HEK293 (cell line): ENCODE data around the gene MATCAP1.
A peak's percentile ranks its signal among the peaks of the same experiment; 100 is the strongest.

ENCODE experiments used
- CTCF ChIA-PET: fragments of 350-600 bp; formaldehyde crosslinking; extraction: SDS; loops from one replicate; lab custom pipeline; 2021; ENCODE audit warnings: antibody characterized with exemption; lab: Yijun Ruan, JAX
- POLR2A ChIA-PET: fragments of 300-600 bp; formaldehyde crosslinking; extraction: SDS; loops from one replicate; lab custom pipeline; 2020; ENCODE audit warnings: antibody characterized with exemption, inconsistent platforms; lab: Yijun Ruan, JAX
- H3K27ac ChIP-seq: fragments of 200-500 bp; sonication (Bioruptor generic); 2 replicates; pipeline ENCODE4 v1.5.1; 2014; ENCODE audit warnings: low read depth, low read length, control low read depth, inconsistent platforms; ENCODE audit errors: extremely low read depth
- H3K36me3 ChIP-seq, 2 experiments: fragments of 200-500 bp in 1 of 2; sonication (Bioruptor generic) in 1 of 2; 1 replicate in 1 of 2; 2 replicates in 1 of 2; pipeline ENCODE4 v1.5.1; 2014 to 2017; ENCODE audit warnings: inconsistent platforms in 2 of 2, low read length in 2 of 2; ENCODE audit not compliant: control insufficient read depth in 2 of 2, insufficient read depth in 1 of 2
- H3K4me1 ChIP-seq: fragments of 200-500 bp; sonication (Bioruptor generic); 2 replicates; pipeline ENCODE4 v1.5.1; 2014; ENCODE audit warnings: mild to moderate bottlenecking, low read length, inconsistent platforms; ENCODE audit not compliant: control insufficient read depth, insufficient read depth
- H3K4me3 ChIP-seq: 2 replicates; pipeline ENCODE4 v1.5.1; 2011; ENCODE audit warnings: low read depth, mild to moderate bottlenecking, control low read depth, low read length, moderate library complexity
- H3K9me3 ChIP-seq: fragments of 200-500 bp; sonication (Bioruptor generic); 2 replicates; pipeline ENCODE4 v1.5.1; 2014; ENCODE audit warnings: low read depth, low read length, inconsistent platforms; ENCODE audit not compliant: control insufficient read depth, insufficient read depth
- KLF16 ChIP-seq: fragments of 450-650 bp; formaldehyde crosslinking; IDR thresholded peaks from 2 replicates; pipeline ENCODE4 v1.5.1; 2017; ENCODE audit warnings: missing biosample characterization, missing genetic modification characterization
- KLF9 ChIP-seq: fragments of 450-650 bp; formaldehyde crosslinking; IDR thresholded peaks from 2 replicates; pipeline ENCODE4 v1.5.1; 2016; ENCODE audit warnings: missing biosample characterization, missing genetic modification characterization, low read depth
- PATZ1 ChIP-seq: fragments of 450-650 bp; formaldehyde crosslinking; IDR thresholded peaks from 2 replicates; pipeline ENCODE4 v1.5.1; 2016; ENCODE audit warnings: missing biosample characterization, missing genetic modification characterization
- TRIM28 ChIP-seq: IDR thresholded peaks from 2 replicates; pipeline ENCODE4 v1.6.1; 2011; ENCODE audit warnings: low read length, control low read depth, borderline replicate concordance
- ZBTB17 ChIP-seq: fragments of 450-650 bp; formaldehyde crosslinking; IDR thresholded peaks from 2 replicates; pipeline ENCODE4 v1.5.1; 2016; ENCODE audit warnings: missing biosample characterization, missing genetic modification characterization
- ZBTB20 ChIP-seq: fragments of 450-650 bp; formaldehyde crosslinking; IDR thresholded peaks from 2 replicates; pipeline ENCODE4 v1.5.1; 2016; ENCODE audit warnings: missing biosample characterization, missing genetic modification characterization
- ZBTB48 ChIP-seq: fragments of 450-650 bp; formaldehyde crosslinking; IDR thresholded peaks from 2 replicates; pipeline ENCODE4 v1.5.1; 2016; ENCODE audit warnings: missing biosample characterization, missing genetic modification characterization
- ZNF121 ChIP-seq: fragments of 450-650 bp; formaldehyde crosslinking; IDR thresholded peaks from 2 replicates; pipeline ENCODE4 v1.5.1; 2016; ENCODE audit warnings: missing biosample characterization, missing genetic modification characterization
- ZNF302 ChIP-seq: fragments of 450-650 bp; formaldehyde crosslinking; IDR thresholded peaks from 2 replicates; pipeline ENCODE4 v1.5.1; 2016; ENCODE audit warnings: missing biosample characterization, missing genetic modification characterization, low read depth
- ZNF354C ChIP-seq: fragments of 450-650 bp; formaldehyde crosslinking; IDR thresholded peaks from 2 replicates; pipeline ENCODE4 v1.5.1; 2016; ENCODE audit warnings: missing biosample characterization, missing genetic modification characterization, low read depth, borderline replicate concordance
- ZNF362 ChIP-seq: fragments of 450-650 bp; formaldehyde crosslinking; IDR thresholded peaks from 2 replicates; pipeline ENCODE4 v1.5.1; 2016; ENCODE audit warnings: missing biosample characterization, missing genetic modification characterization
- ZNF600 ChIP-seq: fragments of 450-650 bp; formaldehyde crosslinking; IDR thresholded peaks from 2 replicates; pipeline ENCODE4 v1.5.1; 2016; ENCODE audit warnings: missing biosample characterization, missing genetic modification characterization
- ZNF624 ChIP-seq: fragments of 450-650 bp; formaldehyde crosslinking; IDR thresholded peaks from 2 replicates; pipeline ENCODE4 v1.5.1; 2017; ENCODE audit warnings: missing biosample characterization, missing genetic modification characterization
- ZNF776 ChIP-seq: fragments of 450-650 bp; formaldehyde crosslinking; IDR thresholded peaks from 2 replicates; pipeline ENCODE4 v1.5.0; 2017; ENCODE audit warnings: missing biosample characterization, missing genetic modification characterization, borderline replicate concordance
- ZNF792 ChIP-seq: fragments of 450-650 bp; formaldehyde crosslinking; IDR thresholded peaks from 2 replicates; pipeline ENCODE4 v1.5.1; 2016; ENCODE audit warnings: missing biosample characterization, missing genetic modification characterization
- ZNF830 ChIP-seq: fragments of 450-650 bp; IDR thresholded peaks from 2 replicates; pipeline ENCODE4 v1.5.0; 2018; ENCODE audit warnings: missing biosample characterization, missing genetic modification characterization, low read depth, mild to moderate bottlenecking, moderate library complexity
- TF ChIP-seq, protein P1 (sequence below): fragments of 450-650 bp; formaldehyde crosslinking; IDR thresholded peaks from 2 replicates; pipeline ENCODE4 v1.5.1; 2016; ENCODE audit warnings: missing biosample characterization, missing genetic modification characterization
- TF ChIP-seq, protein P2 (sequence below): fragments of 450-650 bp; formaldehyde crosslinking; IDR thresholded peaks from 2 replicates; pipeline ENCODE4 v1.5.1; 2017; ENCODE audit warnings: missing biosample characterization, missing genetic modification characterization

The MATCAP1 gene

DNA sequence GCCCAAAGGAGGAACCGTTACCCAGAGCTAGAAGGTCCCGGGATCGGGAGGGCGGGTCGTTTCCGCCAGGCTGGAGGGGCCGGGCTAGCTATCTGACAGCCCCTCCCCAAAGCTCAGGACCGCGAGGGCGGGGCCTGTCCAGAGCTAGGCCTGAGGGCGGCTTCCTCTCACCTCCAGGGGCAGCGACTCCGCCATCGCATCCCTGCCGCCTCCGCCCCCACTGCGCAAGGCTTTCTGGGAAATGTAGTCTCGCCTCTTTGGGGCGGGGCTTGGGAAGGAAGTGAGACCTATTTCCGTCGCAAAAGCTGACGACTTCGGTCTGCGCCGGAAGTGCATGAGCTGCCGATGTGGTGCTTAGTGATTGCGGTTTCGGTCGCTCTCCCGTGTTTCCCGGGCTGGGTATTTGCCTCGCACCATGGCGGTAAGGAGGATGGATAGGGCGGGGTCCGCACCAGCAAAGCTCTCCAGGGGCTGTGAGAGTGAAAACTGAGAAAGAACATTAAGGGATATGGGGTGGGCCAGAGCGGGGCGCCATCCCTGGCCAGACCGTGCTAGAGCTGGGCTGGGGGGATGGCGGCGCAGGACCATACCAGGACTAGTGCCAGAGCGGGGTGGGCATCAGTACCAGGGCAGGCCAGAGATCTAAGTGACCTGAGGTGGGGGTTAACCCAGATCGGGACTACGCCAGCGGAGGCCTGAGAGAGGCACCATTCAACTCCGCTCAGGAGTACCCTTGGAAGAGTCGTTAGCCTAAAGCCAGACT is 43.2 kb upstream of the MATCAP1 start, which contains the start of gene TMEM208 (continued):
- 0 out of 2 replicates have a peak, but pooled peaks have one; percentile 28 for TF ChIP-seq ZNF792 (tag by site-specific recombination)
- TF ChIP-seq ZNF362: no peak
- TF ChIP-seq ZBTB17: peak; percentile 97
- peak; percentile 100 for TF ChIP-seq ZNF776 (tag by site-specific recombination)
- peak; percentile 88 for TF ChIP-seq KLF9
- no peak for TF ChIP-seq ZNF354C (tag by site-specific recombination)
- no peak for TF ChIP-seq ZNF302 (tag by site-specific recombination)
- peak; percentile 94 for TF ChIP-seq KLF16 (tag by site-specific recombination)
- peak; percentile 91; the same call in 1 of the 2 replicates for TF ChIP-seq TRIM28
- TF ChIP-seq ZNF624: no peak
- TF ChIP-seq PATZ1 (tag by site-specific recombination): peak; percentile 93
- TF ChIP-seq ZNF121 (tag by site-specific recombination): no peak

DNA sequence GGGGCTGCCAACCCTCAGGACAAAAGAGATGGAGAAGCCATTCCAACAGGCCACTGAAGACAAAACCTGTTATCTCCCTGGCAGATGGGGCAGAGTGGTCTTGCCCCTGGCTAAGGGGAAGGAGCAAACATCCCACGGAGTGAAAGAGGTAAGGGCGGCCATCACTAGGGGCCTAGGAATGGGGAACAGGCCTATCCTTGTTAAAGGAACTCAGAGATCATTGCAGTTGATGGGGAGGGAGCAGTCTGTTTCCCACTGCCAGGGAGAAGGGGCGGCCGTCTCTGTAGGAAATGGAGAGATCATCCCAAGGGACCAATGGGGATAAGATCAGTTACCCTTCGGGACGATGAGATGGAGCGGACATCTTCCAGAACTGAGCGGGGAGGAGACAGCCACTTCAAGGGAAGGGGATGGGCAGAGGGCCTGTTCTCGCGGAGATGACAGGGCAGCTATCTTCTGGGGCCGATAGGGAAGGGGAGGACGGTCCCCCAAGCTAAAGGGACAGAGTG is 42.6 kb upstream of the MATCAP1 start:
- H3K27ac ChIP-seq: no peak overlapping the region; the same call in 1 of the 2 replicates
- H3K4me3 ChIP-seq: peak overlapping the region; percentile 93
- ChIA-PET CTCF (interaction anchor here (0.7 to 1.9 kb wide), 9 partner anchors 13 to 239 kb away, joined by 3 to 7 read pairs (median 4); partner anchors contain the start of genes ELMO3 and ZDHHC1), POLR2A (interaction anchor here (0.5 to 10.0 kb wide), 14 partner anchors 8 to 144 kb away, joined by 3 to 109 read pairs (median 5); partner anchors contain the start of genes FHOD1, KCTD19, LRRC36 and SLC9A5)
- TF ChIP-seq, protein P1, sequence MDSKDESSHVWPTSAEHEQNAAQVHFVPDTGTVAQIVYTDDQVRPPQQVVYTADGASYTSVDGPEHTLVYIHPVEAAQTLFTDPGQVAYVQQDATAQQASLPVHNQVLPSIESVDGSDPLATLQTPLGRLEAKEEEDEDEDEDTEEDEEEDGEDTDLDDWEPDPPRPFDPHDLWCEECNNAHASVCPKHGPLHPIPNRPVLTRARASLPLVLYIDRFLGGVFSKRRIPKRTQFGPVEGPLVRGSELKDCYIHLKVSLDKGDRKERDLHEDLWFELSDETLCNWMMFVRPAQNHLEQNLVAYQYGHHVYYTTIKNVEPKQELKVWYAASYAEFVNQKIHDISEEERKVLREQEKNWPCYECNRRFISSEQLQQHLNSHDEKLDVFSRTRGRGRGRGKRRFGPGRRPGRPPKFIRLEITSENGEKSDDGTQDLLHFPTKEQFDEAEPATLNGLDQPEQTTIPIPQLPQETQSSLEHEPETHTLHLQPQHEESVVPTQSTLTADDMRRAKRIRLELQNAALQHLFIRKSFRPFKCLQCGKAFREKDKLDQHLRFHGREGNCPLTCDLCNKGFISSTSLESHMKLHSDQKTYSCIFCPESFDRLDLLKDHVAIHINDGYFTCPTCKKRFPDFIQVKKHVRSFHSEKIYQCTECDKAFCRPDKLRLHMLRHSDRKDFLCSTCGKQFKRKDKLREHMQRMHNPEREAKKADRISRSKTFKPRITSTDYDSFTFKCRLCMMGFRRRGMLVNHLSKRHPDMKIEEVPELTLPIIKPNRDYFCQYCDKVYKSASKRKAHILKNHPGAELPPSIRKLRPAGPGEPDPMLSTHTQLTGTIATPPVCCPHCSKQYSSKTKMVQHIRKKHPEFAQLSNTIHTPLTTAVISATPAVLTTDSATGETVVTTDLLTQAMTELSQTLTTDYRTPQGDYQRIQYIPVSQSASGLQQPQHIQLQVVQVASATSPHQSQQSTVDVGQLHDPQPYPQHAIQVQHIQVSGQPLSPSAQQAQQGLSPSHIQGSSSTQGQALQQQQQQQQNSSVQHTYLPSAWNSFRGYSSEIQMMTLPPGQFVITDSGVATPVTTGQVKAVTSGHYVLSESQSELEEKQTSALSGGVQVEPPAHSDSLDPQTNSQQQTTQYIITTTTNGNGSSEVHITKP: peak; percentile 67; the same call in 1 of the 2 replicates
- peak; percentile 66; the same call in 1 of the 2 replicates for TF ChIP-seq ZBTB48 (tag by site-specific recombination)
- no peak for TF ChIP-seq ZNF830
- 0 out of 2 replicates have a peak, but pooled peaks have one; percentile 28 for TF ChIP-seq ZNF600
- TF ChIP-seq, protein P2, sequence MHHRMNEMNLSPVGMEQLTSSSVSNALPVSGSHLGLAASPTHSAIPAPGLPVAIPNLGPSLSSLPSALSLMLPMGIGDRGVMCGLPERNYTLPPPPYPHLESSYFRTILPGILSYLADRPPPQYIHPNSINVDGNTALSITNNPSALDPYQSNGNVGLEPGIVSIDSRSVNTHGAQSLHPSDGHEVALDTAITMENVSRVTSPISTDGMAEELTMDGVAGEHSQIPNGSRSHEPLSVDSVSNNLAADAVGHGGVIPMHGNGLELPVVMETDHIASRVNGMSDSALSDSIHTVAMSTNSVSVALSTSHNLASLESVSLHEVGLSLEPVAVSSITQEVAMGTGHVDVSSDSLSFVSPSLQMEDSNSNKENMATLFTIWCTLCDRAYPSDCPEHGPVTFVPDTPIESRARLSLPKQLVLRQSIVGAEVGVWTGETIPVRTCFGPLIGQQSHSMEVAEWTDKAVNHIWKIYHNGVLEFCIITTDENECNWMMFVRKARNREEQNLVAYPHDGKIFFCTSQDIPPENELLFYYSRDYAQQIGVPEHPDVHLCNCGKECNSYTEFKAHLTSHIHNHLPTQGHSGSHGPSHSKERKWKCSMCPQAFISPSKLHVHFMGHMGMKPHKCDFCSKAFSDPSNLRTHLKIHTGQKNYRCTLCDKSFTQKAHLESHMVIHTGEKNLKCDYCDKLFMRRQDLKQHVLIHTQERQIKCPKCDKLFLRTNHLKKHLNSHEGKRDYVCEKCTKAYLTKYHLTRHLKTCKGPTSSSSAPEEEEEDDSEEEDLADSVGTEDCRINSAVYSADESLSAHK (tag by site-specific recombination): peak; percentile 3; the same call in 1 of the 2 replicates
- TF ChIP-seq ZBTB20 (tag by site-specific recombination): 0 out of 2 replicates have a peak, but pooled peaks have one; percentile 28
- H3K4me1 ChIP-seq: no peaks in the 10 kb centered on the region
- peaks cover 0 to 39% of the 10 kb centered on the region in 2 experiments; a peak in 1 of 3 replicates for H3K36me3 ChIP-seq
- H3K9me3 ChIP-seq: no peaks in the 10 kb centered on the region
